Spleen (tissue), 11 donors: Measurements from ENCODE around the gene SLC10A4. TPM values are rescaled to one million over a fixed set of nuclear protein-coding genes. Genes with fewer than 3 reads are reported as not detected.

Experiments used
- DNase-seq: peaks from one replicate; pipeline ENCODE4 v3.0.0-alpha.2; 2020
- H3K27ac ChIP-seq, 8 donors: fragments of 200-600 bp; sonication (generic) in 7 of 8; 1 replicate in 4 of 8; 2 replicates in 4 of 8; pipeline versions ENCODE4 v1.5.0 to v1.8.0; 2016 to 2021; ENCODE audit warnings: inconsistent platforms in 4 of 8, mild to moderate bottlenecking in 4 of 8, moderate library complexity in 1 of 8
- H3K27me3 ChIP-seq, 7 donors: fragments of 200-600 bp; sonication (generic) in 6 of 7; replicated peaks in 1 of 7; 1 replicate in 4 of 7; 2 replicates in 3 of 7; pipeline versions ENCODE4 v1.5.0 to v1.8.0; 2016 to 2021; ENCODE audit warnings: inconsistent platforms in 3 of 7, mild to moderate bottlenecking in 1 of 7
- H3K36me3 ChIP-seq, 6 donors: fragments of 200-600 bp; sonication (generic) in 5 of 6; 1 replicate in 4 of 6; 2 replicates in 2 of 6; pipeline versions ENCODE4 v1.5.0 to v1.8.0; 2016 to 2021; ENCODE audit warnings: inconsistent platforms in 2 of 6
- H3K4me1 ChIP-seq, 6 donors: fragments of 200-600 bp; sonication (generic) in 5 of 6; 1 replicate in 3 of 6; 2 replicates in 3 of 6; pipeline versions ENCODE4 v1.5.0 to v1.8.0; 2016 to 2021; ENCODE audit warnings: inconsistent platforms in 3 of 6
- H3K4me3 ChIP-seq, 8 donors: fragments of 200-600 bp; sonication (generic) in 7 of 8; 1 replicate in 4 of 8; 2 replicates in 4 of 8; pipeline versions ENCODE4 v1.5.0 to v1.8.0; 2016 to 2021; ENCODE audit warnings: inconsistent platforms in 4 of 8, mild to moderate bottlenecking in 4 of 8, moderate library complexity in 2 of 8
- H3K9me3 ChIP-seq, 8 donors: fragments of 200-600 bp; sonication (generic) in 7 of 8; 1 replicate in 4 of 8; 2 replicates in 4 of 8; pipeline versions ENCODE4 v1.5.0 to v1.8.0; 2016 to 2021; ENCODE audit warnings: inconsistent platforms in 4 of 8
- CTCF ChIP-seq, 11 experiments: fragments of 200-600 bp in 7 of 11; fragments of 450-650 bp in 4 of 11; sonication (generic) in 4 of 11; IDR thresholded peaks in 8 of 11; conservative IDR thresholded peaks in 3 of 11; 1 replicate in 7 of 11; 2 replicates in 4 of 11; pipeline versions ENCODE4 v1.4.0 to v1.8.0; 2016 to 2021; ENCODE audit warnings: antibody characterized with exemption in 11 of 11, inconsistent platforms in 4 of 11, mild to moderate bottlenecking in 1 of 11
- POLR2A ChIP-seq, 3 donors: fragments of 450-650 bp; IDR thresholded peaks; one replicate each; pipeline ENCODE4 v1.5.1; 2017; ENCODE audit warnings: antibody characterized with exemption in 3 of 3, mild to moderate bottlenecking in 1 of 3
- POLR2AphosphoS5 ChIP-seq, 3 donors: sonication (generic); formaldehyde crosslinking; IDR thresholded peaks; one replicate each; pipeline ENCODE4 v1.5.1; 2017; ENCODE audit warnings: antibody characterized with exemption in 3 of 3
- WGBS, 5 donors: extraction: QIAGEN DNeasy Blood & Tissue Kit in 3 of 5; methylation state at CpG; one replicate each; pipeline versions ENCODE4 v1.1.5 to v1.1.7; 2013 to 2018; 5-methylcytosine and 5-hydroxymethylcytosine counted together
- intact Hi-C: fragments of 100-400 bp; cut with DNase I; formaldehyde crosslinking; loops from one replicate; pipeline ENCODE4 v1.15.0; 2023; ENCODE audit warnings: low total_unique reads
- polyA plus RNA-seq, 3 donors: library from polyadenylated mRNA; stranded (reverse); fragments of 200-250 nt; gene quantifications; one replicate each; pipeline ENCODE4 v1.2.1, GENCODE V29; 2013
- total RNA-seq, 7 donors: library from RNA; depleted of rRNA in 3 of 7; stranded (reverse); fragments of >200 nt in 3 of 7; fragmentation: NEBNext Ultra II Directional in 4 of 7; extraction: Animal tissue kit (Norgen Biotek cat#: 25700) in 4 of 7; gene quantifications; one replicate each; pipeline versions ENCODE4 v1.1.0 to v1.2.1, GENCODE V29; 2016 to 2021
- donor health status: healthy with polysubstance abuse.
- donor health status: DM: no; HTN: no; CAD: no; lungs with moderate emphysema.
- donor health status: DM: no; HTN: no; CAD: no.
- donor health status: Bipolar disorder and iron deficiency.
- donor health status: healthy.
- donor health status: DM: no; HTN: no; CAD: no.
- donor health status: DM: yes; HTN: yes; CAD: no.

Gene SLC10A4
- total and polyA plus RNA-seq, 10 donors: 0.08 to 0.32 (median 0.20) TPM; not detected in 5

GRCh38 chr4:48491514-48492176 is 8.5 kb downstream of the SLC10A4 start:
- Histone ChIP-seq H3K36me3 (peaks cover 0 to 5% (median 0%) of the 10 kb centered on the region in 6 donors), H3K9me3 (no peaks in the 10 kb centered on the region), H3K4me3 (peak overlapping the region in 2 of 8 donors; percentile 28 to 64), H3K4me1 (peaks cover 0 to 21% (median 17%) of the 10 kb centered on the region in 6 donors), H3K27ac (no peak overlapping the region), H3K27me3 (peaks cover 10 to 57% (median 51%) of the 10 kb centered on the region in 7 donors)
- DNase-seq: no peak
- TF ChIP-seq POLR2A (IDR thresholded peaks at IDR 0.05): no peak
- TF ChIP-seq POLR2AphosphoS5 (IDR thresholded peaks at IDR 0.05): no peak
- TF ChIP-seq CTCF (IDR thresholded peaks at IDR 0.05 in 8 of 11, conservative IDR thresholded peaks at IDR 0.05 in 3 of 11): no peak
- intact Hi-C loops: no loop called here
- 69 to 75% (median 71%) methylated on average over 23 of the region's 23 CpGs for WGBS, 5 donors

- Histone ChIP-seq H3K27ac (no peak overlapping the region), H3K4me3 (no peak overlapping the region), H3K9me3 (no peaks in the 10 kb centered on the region), H3K27me3 (peaks cover 10 to 37% (median 32%) of the 10 kb centered on the region in 7 donors), H3K4me1 (peaks cover 0 to 21% (median 17%) of the 10 kb centered on the region in 6 donors), H3K36me3 (peaks cover 0 to 17% (median 0%) of the 10 kb centered on the region in 6 donors)
- TF ChIP-seq POLR2AphosphoS5 (IDR thresholded peaks at IDR 0.05): no peak
- DNase-seq: no peak
- intact Hi-C loops: no loop called here
- 75 to 84% (median 81%) methylated on average over 4 of the region's 4 CpGs for WGBS, 5 donors
Observed at GRCh38 chr4:48493452-48494100, 10.4 kb downstream of the SLC10A4 start.

- H3K27ac ChIP-seq: no peak overlapping the region
- no peaks in the 10 kb centered on the region for H3K9me3 ChIP-seq
- DNase-seq: no peak
- peaks cover 3 to 14% (median 9%) of the 10 kb centered on the region in 7 donors for H3K27me3 ChIP-seq
- intact Hi-C loops: no loop called here
- peaks cover 0 to 40% (median 17%) of the 10 kb centered on the region in 6 donors for H3K36me3 ChIP-seq
- 94 to 100% (median 98%) methylated on average over 2 of the region's 2 CpGs for WGBS, 5 donors
- no peak overlapping the region for H3K4me3 ChIP-seq
- TF ChIP-seq POLR2A (IDR thresholded peaks at IDR 0.05): no peak
- TF ChIP-seq POLR2AphosphoS5 (IDR thresholded peaks at IDR 0.05): no peak
- no peak for TF ChIP-seq CTCF (IDR thresholded peaks at IDR 0.05 in 8 of 11, conservative IDR thresholded peaks at IDR 0.05 in 3 of 11)
- peaks cover 0 to 6% (median 2%) of the 10 kb centered on the region in 6 donors for H3K4me1 ChIP-seq
Observed at GRCh38 chr4:48495941-48496340, 12.8 kb downstream of the SLC10A4 start.

GRCh38 chr4:48498895-48499294 is 15.8 kb downstream of the SLC10A4 start:
- Histone ChIP-seq H3K27me3 (no peaks in the 10 kb centered on the region), H3K9me3 (no peaks in the 10 kb centered on the region), H3K4me3 (no peak overlapping the region), H3K4me1 (no peaks in the 10 kb centered on the region), H3K36me3 (peaks cover 0 to 68% (median 30%) of the 10 kb centered on the region in 6 donors), H3K27ac (no peak overlapping the region)
- DNase-seq: no peak
- intact Hi-C loops: no loop called here
- 95 to 98% (median 96%) methylated on average over 4 of the region's 4 CpGs for whole genome bisulfite sequencing, 5 donors
- no peak for TF ChIP-seq POLR2A (IDR thresholded peaks at IDR 0.05)
- TF ChIP-seq CTCF (IDR thresholded peaks at IDR 0.05 in 8 of 11, conservative IDR thresholded peaks at IDR 0.05 in 3 of 11): no peak
- no peak for TF ChIP-seq POLR2AphosphoS5 (IDR thresholded peaks at IDR 0.05)
